HG03095 (cell line): ENCODE measurements around the gene FMO2.

Experiments used
- ATAC-seq: cut with Tn5 transposase; IDR thresholded peaks from one replicate; pipeline ENCODE4 v1.9.1; 2021; ENCODE audit warnings: moderate library complexity; ENCODE audit not compliant: unreplicated experiment

The FMO2 gene

GRCh38 chr1:171254859-171255258, 69.8 kb downstream of the FMO2 start:
- ATAC-seq: no peak

- no peak for ATAC-seq
Observed at GRCh38 chr1:171256940-171257606, 72.0 kb downstream of the FMO2 start.

DNA sequence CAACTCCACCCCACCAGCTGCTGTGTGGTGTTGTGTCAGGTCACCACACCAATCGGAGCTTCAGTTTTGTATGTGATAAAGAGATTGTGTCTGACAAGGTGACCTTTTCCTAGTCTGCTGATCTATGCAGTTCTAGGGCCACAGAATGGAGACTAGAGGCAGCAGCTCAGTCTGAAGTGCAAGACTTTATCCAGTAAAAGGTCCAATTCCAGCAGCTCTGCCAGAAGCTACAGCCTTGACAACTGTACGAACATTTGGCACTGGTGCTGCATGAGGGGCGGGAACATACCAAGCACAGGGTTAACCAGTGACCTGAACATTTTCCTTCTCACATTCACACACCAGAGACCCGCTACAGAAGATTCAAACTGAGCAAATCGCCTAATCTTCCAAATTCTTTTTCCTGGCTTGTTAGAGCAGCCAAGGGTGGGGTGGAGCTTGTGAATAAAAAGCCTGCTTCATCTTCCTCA, 72.5 kb downstream of the FMO2 start:
- no peak for ATAC-seq

GRCh38 chr1:171258429-171258828, 73.3 kb downstream of the FMO2 start:
- no peak for ATAC-seq

DNA sequence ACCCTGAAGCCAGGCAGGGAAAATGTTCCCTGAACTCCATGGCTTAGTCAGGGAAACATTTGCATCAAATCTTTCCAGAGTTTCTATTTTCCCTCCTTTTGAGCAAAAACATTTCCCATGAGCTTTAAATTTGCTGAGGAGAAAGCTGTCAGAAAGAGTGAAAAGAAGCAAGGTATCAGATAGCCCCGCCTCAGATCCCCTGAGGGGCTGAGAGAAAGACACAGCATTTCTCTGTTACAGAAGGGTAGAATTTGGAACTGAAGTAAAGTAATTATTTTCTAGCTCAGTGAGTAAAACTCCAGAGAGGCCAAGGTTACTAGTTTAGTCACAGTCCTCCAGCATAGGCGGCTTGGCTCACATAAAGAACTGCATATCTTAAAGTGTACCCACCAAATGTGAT, 73.8 kb downstream of the FMO2 start:
- no peak for ATAC-seq
